ENCODE measurements around the gene SLC35D1. TPM values are rescaled to one million over a fixed set of nuclear protein-coding genes. Genes with fewer than 3 reads are reported as not detected.

The SLC35D1 gene
- total and polyA plus RNA-seq, 2 of the 8 experiments (the other 6 are each of a cell fraction or from before 2014, with no cell fraction given) = 1.2 to 2.7 TPM

DNA sequence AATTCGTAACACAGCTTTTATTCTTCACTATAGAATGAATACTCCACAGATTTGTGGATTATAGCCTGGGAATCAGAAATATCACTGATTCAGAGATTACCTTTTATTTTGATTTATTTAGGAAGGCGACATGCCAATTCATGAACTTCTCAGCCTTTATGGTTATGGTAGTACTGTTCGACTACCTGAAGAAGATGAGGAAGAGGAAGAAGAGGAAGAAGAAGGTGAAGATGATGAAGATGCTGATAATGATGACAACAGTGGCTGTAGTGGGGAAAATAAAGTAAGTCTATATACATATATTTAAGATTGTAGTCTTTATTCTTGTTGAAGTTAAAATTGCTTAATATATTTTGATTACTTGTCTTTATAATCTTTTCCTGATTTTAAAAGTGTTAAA is 96.0 kb downstream of the SLC35D1 start:
- H2BK12ac ChIP-seq (ENCODE audit: low read depth, low read length) = no peak overlapping the region
- POLR2A ChIA-PET (ENCODE audit: partially characterized antibody) = no interaction called here
- no peak overlapping the region for H2BK15ac ChIP-seq (ENCODE audit: low read length)
- no peaks in the 10 kb centered on the region; the same call in 1 of the 2 replicates for H3K79me1 ChIP-seq (ENCODE audit: low read depth, low read length)
- DNase-seq (ENCODE audit: low read depth in 1 of 2, low spot score in 2 of 2) (no peak), FAIRE-seq (no peak)
- H4K91ac ChIP-seq (replicated peaks; ENCODE audit: insufficient read length, low read length) = no peak overlapping the region
- no peak overlapping the region for H2AFZ ChIP-seq (ENCODE audit: low read length)
- no peak overlapping the region for H3K4me2 ChIP-seq (ENCODE audit: insufficient read depth in 1 of 2, low read depth in 2 of 2, low read length in 2 of 2)
- no peak overlapping the region for H3K4me3 ChIP-seq (ENCODE audit: extremely low read depth in 1 of 4, insufficient read depth in 2 of 4, low read depth in 3 of 4, low read length in 4 of 4)
- H2AK5ac ChIP-seq (ENCODE audit: low read depth, low read length) = no peak overlapping the region
- no peak overlapping the region for H3K56ac ChIP-seq (replicated peaks; ENCODE audit: insufficient read length, low read depth, low read length)
- no peak overlapping the region for H2BK120ac ChIP-seq (replicated peaks; ENCODE audit: low read depth, low read length)
- H3K4me1 ChIP-seq (replicated peaks in 1 of 4; ENCODE audit: control insufficient read depth in 3 of 4, insufficient read depth in 4 of 4, low read length in 3 of 4) = no peaks in the 10 kb centered on the region
- H3K14ac ChIP-seq (ENCODE audit: insufficient read length) = no peak overlapping the region
- H4K8ac ChIP-seq (ENCODE audit: extremely low read depth, insufficient read depth, low read length) = no peak overlapping the region
- CTCF ChIA-PET (ENCODE audit: partially characterized antibody) = no interaction called here
- H3K23me2 ChIP-seq (ENCODE audit: low read depth, low read length) = no peaks in the 10 kb centered on the region
- H3K4ac ChIP-seq (replicated peaks; ENCODE audit: insufficient read length, low read depth, low read length) = no peak overlapping the region
- H3K36me3 ChIP-seq (ENCODE audit: control insufficient read depth in 2 of 4, insufficient read depth in 4 of 4, low read length in 3 of 4) = peaks cover 0 to 45% (median 18%) of the 10 kb centered on the region in 4 experiments; a peak in 5 of 8 replicates
- H4K5ac ChIP-seq (ENCODE audit: insufficient read length, low read depth, low read length) = no peak overlapping the region
- no peak overlapping the region for H3K9ac ChIP-seq (replicated peaks in 1 of 4; ENCODE audit: extremely low read depth in 1 of 4, low read depth in 3 of 4, low read length in 3 of 4)
- H3K23ac ChIP-seq (ENCODE audit: insufficient read length) = no peak overlapping the region
- H4K20me1 ChIP-seq (replicated peaks in 1 of 2; ENCODE audit: control insufficient read depth in 1 of 2, insufficient read depth in 2 of 2, low read length in 2 of 2) = peaks cover 0 to 4% of the 10 kb centered on the region in 2 experiments
- H3K9me3 ChIP-seq (ENCODE audit: insufficient read depth in 2 of 2, low read depth in 1 of 2, low read length in 1 of 2) = no peaks in the 10 kb centered on the region
- H3K27ac ChIP-seq (ENCODE audit: low read depth, low read length) = no peak overlapping the region
- WGBS, 2 experiments (ENCODE audit: extremely low coverage in 1 of 2, insufficient coverage in 1 of 2, insufficient read length in 1 of 2, insufficient replicate concordance in 2 of 2, low coverage in 1 of 2, low lambda C conversion rate in 2 of 2, missing lambda C conversion rate in 1 of 2) = 91% methylated on average over 3 of the region's 3 CpGs; no CpG with 5 or more reads in 1 of the 2 experiments
- no peak overlapping the region for H2BK20ac ChIP-seq (ENCODE audit: low read length)
- no peak overlapping the region for H2BK5ac ChIP-seq (ENCODE audit: low read depth, low read length)
- H3K27me3 ChIP-seq (replicated peaks in 1 of 4; ENCODE audit: control insufficient read depth in 3 of 4, extremely low read depth in 1 of 4, insufficient read depth in 3 of 4, low read length in 3 of 4) = no peaks in the 10 kb centered on the region
- H3K18ac ChIP-seq (ENCODE audit: extremely low read depth, low read length) = no peak overlapping the region
- H3K79me2 ChIP-seq (ENCODE audit: control insufficient read depth in 1 of 2, insufficient read depth in 2 of 2, low read length in 2 of 2) = peaks cover 0 to 2% of the 10 kb centered on the region in 2 experiments; a peak in 1 of 4 replicates
- TF ChIP-seq, protein P1, sequence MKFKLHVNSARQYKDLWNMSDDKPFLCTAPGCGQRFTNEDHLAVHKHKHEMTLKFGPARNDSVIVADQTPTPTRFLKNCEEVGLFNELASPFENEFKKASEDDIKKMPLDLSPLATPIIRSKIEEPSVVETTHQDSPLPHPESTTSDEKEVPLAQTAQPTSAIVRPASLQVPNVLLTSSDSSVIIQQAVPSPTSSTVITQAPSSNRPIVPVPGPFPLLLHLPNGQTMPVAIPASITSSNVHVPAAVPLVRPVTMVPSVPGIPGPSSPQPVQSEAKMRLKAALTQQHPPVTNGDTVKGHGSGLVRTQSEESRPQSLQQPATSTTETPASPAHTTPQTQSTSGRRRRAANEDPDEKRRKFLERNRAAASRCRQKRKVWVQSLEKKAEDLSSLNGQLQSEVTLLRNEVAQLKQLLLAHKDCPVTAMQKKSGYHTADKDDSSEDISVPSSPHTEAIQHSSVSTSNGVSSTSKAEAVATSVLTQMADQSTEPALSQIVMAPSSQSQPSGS (IDR thresholded peaks at IDR 0.05; ENCODE audit: low read length) = no peak
- TF ChIP-seq SRF (IDR thresholded peaks at IDR 0.05; ENCODE audit: low read depth, low read length) (no peak), SP2 (IDR thresholded peaks at IDR 0.05; ENCODE audit: low read length) (no peak), SUZ12 (IDR thresholded peaks at IDR 0.05; ENCODE audit: low read length) (no peak), RBBP5 (IDR thresholded peaks at IDR 0.05; ENCODE audit: borderline replicate concordance, low read depth, low read length) (no peak), HDAC6 (IDR thresholded peaks at IDR 0.05; ENCODE audit: low read depth, low read length) (no peak), EGR1 (IDR thresholded peaks at IDR 0.05; ENCODE audit: borderline replicate concordance, low read depth, low read length) (no peak), NRF1 (IDR thresholded peaks at IDR 0.05; ENCODE audit: low read depth, low read length) (no peak), BACH1 (IDR thresholded peaks at IDR 0.05; ENCODE audit: low read length) (no peak), JUN (IDR thresholded peaks at IDR 0.05; ENCODE audit: low read depth, low read length) (no peak)
- TF ChIP-seq, protein P2, sequence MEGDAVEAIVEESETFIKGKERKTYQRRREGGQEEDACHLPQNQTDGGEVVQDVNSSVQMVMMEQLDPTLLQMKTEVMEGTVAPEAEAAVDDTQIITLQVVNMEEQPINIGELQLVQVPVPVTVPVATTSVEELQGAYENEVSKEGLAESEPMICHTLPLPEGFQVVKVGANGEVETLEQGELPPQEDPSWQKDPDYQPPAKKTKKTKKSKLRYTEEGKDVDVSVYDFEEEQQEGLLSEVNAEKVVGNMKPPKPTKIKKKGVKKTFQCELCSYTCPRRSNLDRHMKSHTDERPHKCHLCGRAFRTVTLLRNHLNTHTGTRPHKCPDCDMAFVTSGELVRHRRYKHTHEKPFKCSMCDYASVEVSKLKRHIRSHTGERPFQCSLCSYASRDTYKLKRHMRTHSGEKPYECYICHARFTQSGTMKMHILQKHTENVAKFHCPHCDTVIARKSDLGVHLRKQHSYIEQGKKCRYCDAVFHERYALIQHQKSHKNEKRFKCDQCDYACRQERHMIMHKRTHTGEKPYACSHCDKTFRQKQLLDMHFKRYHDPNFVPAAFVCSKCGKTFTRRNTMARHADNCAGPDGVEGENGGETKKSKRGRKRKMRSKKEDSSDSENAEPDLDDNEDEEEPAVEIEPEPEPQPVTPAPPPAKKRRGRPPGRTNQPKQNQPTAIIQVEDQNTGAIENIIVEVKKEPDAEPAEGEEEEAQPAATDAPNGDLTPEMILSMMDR (IDR thresholded peaks at IDR 0.05; ENCODE audit: control extremely low read depth in 1 of 3, insufficient read depth in 1 of 3, low read depth in 1 of 3, low read length in 3 of 3) = no peak
